GM13976 (cell line): ENCODE results near the gene TAS2R20.
"Not testable (repeated sequence)": the region's sequence is repeated elsewhere in the genome, so short reads cannot be mapped to it uniquely, and the experiment has no call there.

Experiments used
- DNase-seq: peaks from one replicate; pipeline ENCODE4 v3.0.0; 2012; ENCODE audit warnings: low spot score
- in situ Hi-C: fragments of 300-500 bp; cut with MboI; formaldehyde crosslinking; loops from one replicate; pipeline ENCODE4 v1.12.0; 2022; ENCODE audit warnings: low sequenced_read_pairs, mixed read lengths, inconsistent platforms; ENCODE audit not compliant: unreplicated experiment
- TF ChIP-seq, protein P1 (sequence below): IDR thresholded peaks from 2 replicates; pipeline ENCODE4 v1.5.1; 2012; ENCODE audit warnings: borderline replicate concordance, mild to moderate bottlenecking; ENCODE audit not compliant: insufficient read depth; ENCODE audit errors: extremely low read depth, missing control alignments, control extremely low read depth

Gene TAS2R20

DNA sequence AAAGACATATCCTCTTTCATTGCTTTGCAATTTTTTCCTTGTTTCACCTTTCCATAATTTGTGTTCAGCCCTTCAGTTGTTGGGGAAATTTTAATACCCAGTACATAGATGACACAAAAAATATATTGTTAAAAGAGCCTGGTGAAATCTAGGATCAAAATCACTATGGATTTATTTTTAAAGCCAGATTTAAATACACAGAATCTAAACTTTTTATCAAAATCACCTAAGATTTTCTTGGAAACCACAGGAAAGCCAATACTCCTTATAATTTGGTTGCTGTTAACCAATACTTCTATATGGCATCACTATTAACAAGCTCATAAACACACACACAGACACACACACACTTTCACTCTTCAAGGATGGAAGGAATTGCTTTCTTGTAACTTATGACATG, at the start of gene TAS2R20:
Gene TAS2R20 (minus strand): TSS at position 101 of the 400 bp plus-strand sequence. CDS start 429 bp downstream, outside the sequence.
- TF ChIP-seq, protein P1, sequence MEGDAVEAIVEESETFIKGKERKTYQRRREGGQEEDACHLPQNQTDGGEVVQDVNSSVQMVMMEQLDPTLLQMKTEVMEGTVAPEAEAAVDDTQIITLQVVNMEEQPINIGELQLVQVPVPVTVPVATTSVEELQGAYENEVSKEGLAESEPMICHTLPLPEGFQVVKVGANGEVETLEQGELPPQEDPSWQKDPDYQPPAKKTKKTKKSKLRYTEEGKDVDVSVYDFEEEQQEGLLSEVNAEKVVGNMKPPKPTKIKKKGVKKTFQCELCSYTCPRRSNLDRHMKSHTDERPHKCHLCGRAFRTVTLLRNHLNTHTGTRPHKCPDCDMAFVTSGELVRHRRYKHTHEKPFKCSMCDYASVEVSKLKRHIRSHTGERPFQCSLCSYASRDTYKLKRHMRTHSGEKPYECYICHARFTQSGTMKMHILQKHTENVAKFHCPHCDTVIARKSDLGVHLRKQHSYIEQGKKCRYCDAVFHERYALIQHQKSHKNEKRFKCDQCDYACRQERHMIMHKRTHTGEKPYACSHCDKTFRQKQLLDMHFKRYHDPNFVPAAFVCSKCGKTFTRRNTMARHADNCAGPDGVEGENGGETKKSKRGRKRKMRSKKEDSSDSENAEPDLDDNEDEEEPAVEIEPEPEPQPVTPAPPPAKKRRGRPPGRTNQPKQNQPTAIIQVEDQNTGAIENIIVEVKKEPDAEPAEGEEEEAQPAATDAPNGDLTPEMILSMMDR, result no peak
- in situ Hi-C loops, result no loop called here
- no peak for DNase-seq

DNA sequence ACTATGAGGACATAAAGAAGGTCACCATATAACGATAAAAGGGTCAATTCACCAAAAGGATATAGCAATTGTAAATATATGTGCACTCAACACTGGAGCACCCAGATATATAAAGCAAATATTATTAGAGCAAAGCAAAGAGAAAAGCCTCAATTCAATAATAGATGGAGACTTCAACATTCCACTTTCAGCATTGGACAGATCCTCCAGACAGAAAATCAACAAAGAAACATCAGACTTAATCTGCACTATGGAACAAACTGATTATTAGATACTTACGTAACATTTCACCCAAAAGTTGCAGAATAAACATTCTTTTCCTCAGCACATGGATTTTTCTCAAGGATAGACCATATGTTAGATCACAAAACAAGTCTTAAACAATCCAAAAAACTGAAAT, 43.3 kb upstream of the TAS2R20 start:
- in situ Hi-C loops, DNase-seq: not testable (repeated sequence)

- no peak for DNase-seq
- TF ChIP-seq, protein P1, result no peak
- in situ Hi-C loops, result no loop called here
Observed at GRCh38 chr12:11040162-11040561, 42.1 kb upstream of the TAS2R20 start.

DNA sequence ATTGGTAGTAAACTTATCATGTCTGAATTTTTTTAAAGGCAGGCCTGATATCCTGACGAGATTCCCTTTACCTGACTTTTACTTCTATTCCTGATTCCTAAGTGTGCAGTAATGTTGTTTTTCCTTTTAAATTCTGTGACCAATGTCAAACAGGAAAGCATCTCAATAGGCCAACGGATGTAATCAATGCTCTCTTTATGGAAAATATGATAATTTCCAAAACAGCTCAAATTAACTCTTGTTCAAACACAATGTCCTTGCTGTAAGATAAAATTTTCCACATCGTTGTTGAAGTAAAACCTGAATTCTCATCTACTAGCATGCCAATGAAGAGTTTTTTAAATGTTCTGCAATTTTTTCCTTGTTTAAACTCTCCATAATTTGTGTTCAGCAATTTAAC, 41.1 kb upstream of the TAS2R20 start:
- no peak for DNase-seq
- TF ChIP-seq, protein P1, result no peak
- in situ Hi-C loops, result no loop called here

DNA sequence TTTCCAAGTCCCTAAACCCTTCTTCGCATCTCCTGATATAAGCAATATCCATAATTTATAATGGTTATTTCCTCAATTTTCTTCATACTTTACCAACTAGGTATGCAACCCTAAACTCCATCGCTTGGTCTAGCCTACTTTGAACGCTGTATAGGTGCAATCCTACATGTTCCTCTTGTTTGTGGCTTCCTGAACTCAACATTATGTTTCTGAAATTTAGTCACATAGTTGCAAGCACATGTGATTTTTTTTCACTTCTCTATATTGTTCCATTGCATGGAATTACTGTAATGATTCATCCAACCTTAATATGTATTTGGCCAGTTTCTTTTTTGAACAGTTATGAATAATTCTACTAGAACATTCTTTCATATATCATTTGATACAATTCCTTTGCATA, 35.9 kb upstream of the TAS2R20 start:
- DNase-seq, in situ Hi-C loops: not testable (repeated sequence)

DNA sequence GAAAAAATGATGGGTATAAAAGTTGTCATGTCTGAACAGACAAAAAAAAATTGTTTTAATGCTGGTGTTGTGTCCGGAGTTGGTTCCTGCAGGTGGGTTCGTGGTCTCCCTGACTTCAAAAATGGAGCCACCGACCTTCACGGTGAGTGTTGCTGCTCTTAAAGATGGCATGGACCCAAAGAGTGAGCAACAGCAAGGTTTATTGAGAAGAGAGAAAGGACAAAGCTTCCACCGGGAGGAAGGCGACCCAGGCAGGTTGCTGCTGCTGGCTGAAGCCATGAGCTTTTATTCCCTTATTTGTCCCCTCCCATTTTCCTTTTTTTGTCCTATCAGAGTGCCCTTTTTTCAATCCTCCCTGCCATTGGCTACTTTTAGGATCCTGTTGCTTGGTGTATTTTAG, 33.2 kb upstream of the TAS2R20 start, which contains the start of gene TAS2R31:
Gene TAS2R31 (minus strand): TSS at position 101 of the 400 bp plus-strand sequence. CDS start 72 bp downstream, at position 29.
- in situ Hi-C loops, result no loop called here
- TF ChIP-seq, protein P1, result no peak

GRCh38 chr12:11026118-11026517, 28.0 kb upstream of the TAS2R20 start:
- DNase-seq, result no peak
- TF ChIP-seq, protein P1, result no peak
- in situ Hi-C loops, result no loop called here

More for the DNA sequence above, 33.2 kb upstream of the TAS2R20 start, which contains the start of gene TAS2R31:
- DNase-seq, result no peak

- DNase-seq, result no peak
- in situ Hi-C loops, result no loop called here
- TF ChIP-seq, protein P1, result no peak
Observed at GRCh38 chr12:11023387-11023786, 25.3 kb upstream of the TAS2R20 start.
